Colonic mucosa (tissue), 4 donors: ENCODE measurements around the gene NID1. TPM values are rescaled to one million over a fixed set of nuclear protein-coding genes. Genes with fewer than 3 reads are reported as not detected.

ENCODE experiments used
- DNase-seq: peaks from one replicate; pipeline ENCODE4 v3.0.0-alpha.2; 2020
- H3K27ac ChIP-seq: fragments of 200-600 bp; one replicate; pipeline ENCODE4 v1.8.0; 2021
- H3K27me3 ChIP-seq: fragments of 200-600 bp; one replicate; pipeline ENCODE4 v1.8.0; 2021
- H3K36me3 ChIP-seq: fragments of 200-600 bp; one replicate; pipeline ENCODE4 v1.8.0; 2021
- H3K4me1 ChIP-seq: fragments of 200-600 bp; one replicate; pipeline ENCODE4 v1.8.0; 2021; ENCODE audit warnings: mild to moderate bottlenecking
- H3K4me3 ChIP-seq: fragments of 200-600 bp; one replicate; pipeline ENCODE4 v1.8.0; 2021
- H3K9ac ChIP-seq, 2 donors: one replicate each; pipeline ENCODE4 v1.7.0; 2013; ENCODE audit warnings: control low read depth in 2 of 2, low read depth in 2 of 2, low read length in 2 of 2
- H3K9me3 ChIP-seq: fragments of 200-600 bp; one replicate; pipeline ENCODE4 v1.8.0; 2021
- CTCF ChIP-seq: fragments of 200-600 bp; IDR thresholded peaks from one replicate; pipeline ENCODE4 v1.8.0; 2022; ENCODE audit warnings: antibody characterized with exemption, mild to moderate bottlenecking
- intact Hi-C: fragments of 100-400 bp; cut with DNase I; formaldehyde crosslinking; loops from one replicate; pipeline ENCODE4 v1.14.1; 2022
- total RNA-seq, 2 donors: library from RNA; stranded (reverse); fragmentation: NEBNext Ultra II Directional in 1 of 2; extraction: Animal tissue kit (Norgen Biotek cat#: 25700) in 1 of 2; gene quantifications; one replicate each; pipeline ENCODE4 v1.2.1, GENCODE V29; 2021
- donor health status: healthy.
- donor health status: DM: no; HTN: no; CAD: no.
- donor health status: DM: no; HTN: no; CAD: no.

NID1 gene
- total RNA-seq, 2 donors from 2014 or later, result 8.8 to 25.5 TPM

- no peaks in the 10 kb centered on the region for H3K9me3 ChIP-seq
These were observed 80.7 kb downstream of the NID1 start for GRCh38 chr1:235984041-235984825.

GRCh38 chr1:235980976-235981375 is 83.9 kb downstream of the NID1 start:
- TF ChIP-seq CTCF, result no peak
- intact Hi-C loops, result no loop called here

More at GRCh38 chr1:235984041-235984825, 80.7 kb downstream of the NID1 start:
- no peaks in the 10 kb centered on the region for H3K36me3 ChIP-seq
- no peaks in the 10 kb centered on the region for H3K4me1 ChIP-seq
- H3K27me3 ChIP-seq, result no peaks in the 10 kb centered on the region
- H3K9ac ChIP-seq, result no peak overlapping the region
- DNase-seq, result no peak
- no peak overlapping the region for H3K4me3 ChIP-seq
- intact Hi-C loops, result no loop called here
- TF ChIP-seq CTCF, result no peak
- no peak overlapping the region for H3K27ac ChIP-seq

GRCh38 chr1:235979716-235980333 is 85.1 kb downstream of the NID1 start:
- Histone ChIP-seq H3K9me3 (no peaks in the 10 kb centered on the region), H3K9ac (no peak overlapping the region), H3K4me3 (no peak overlapping the region), H3K27ac (no peak overlapping the region), H3K4me1 (no peaks in the 10 kb centered on the region), H3K36me3 (no peaks in the 10 kb centered on the region), H3K27me3 (no peaks in the 10 kb centered on the region)
- no peak for TF ChIP-seq CTCF
- DNase-seq, result no peak
- intact Hi-C loops, result loop anchor here (10.0 kb wide), 2 partner anchors 115 to 185 kb away; partner anchors contain the start of gene LYST

More at GRCh38 chr1:235980976-235981375, 83.9 kb downstream of the NID1 start:
- Histone ChIP-seq H3K4me3 (no peak overlapping the region), H3K27ac (no peak overlapping the region), H3K27me3 (no peaks in the 10 kb centered on the region), H3K9me3 (no peaks in the 10 kb centered on the region), H3K4me1 (no peaks in the 10 kb centered on the region), H3K9ac (no peak overlapping the region), H3K36me3 (no peaks in the 10 kb centered on the region)
- no peak for DNase-seq

- intact Hi-C loops, result loop anchor here (10.0 kb wide), 2 partner anchors 114 to 184 kb away; partner anchors contain the start of gene LYST
- Histone ChIP-seq H3K4me1 (no peaks in the 10 kb centered on the region), H3K27me3 (no peaks in the 10 kb centered on the region), H3K9me3 (no peaks in the 10 kb centered on the region), H3K4me3 (no peak overlapping the region), H3K9ac (no peak overlapping the region), H3K27ac (no peak overlapping the region), H3K36me3 (no peaks in the 10 kb centered on the region)
- TF ChIP-seq CTCF, result no peak
- DNase-seq, result no peak
These were observed 85.7 kb downstream of the NID1 start for GRCh38 chr1:235979176-235979575.

GRCh38 chr1:235976490-235976889 is 88.4 kb downstream of the NID1 start:
- H3K36me3 ChIP-seq, result no peaks in the 10 kb centered on the region
- TF ChIP-seq CTCF, result no peak
- H3K4me1 ChIP-seq, result no peaks in the 10 kb centered on the region
- H3K27me3 ChIP-seq, result no peaks in the 10 kb centered on the region
- intact Hi-C loops, result loop anchor here (10.0 kb wide), 2 partner anchors 112 to 182 kb away; partner anchors contain the start of gene LYST
- no peak overlapping the region for H3K27ac ChIP-seq
- no peak overlapping the region for H3K9ac ChIP-seq
- no peak overlapping the region for H3K4me3 ChIP-seq
- no peak for DNase-seq
- no peaks in the 10 kb centered on the region for H3K9me3 ChIP-seq
